Measurements from ENCODE around the gene BAG5.

BAG5 gene

DNA sequence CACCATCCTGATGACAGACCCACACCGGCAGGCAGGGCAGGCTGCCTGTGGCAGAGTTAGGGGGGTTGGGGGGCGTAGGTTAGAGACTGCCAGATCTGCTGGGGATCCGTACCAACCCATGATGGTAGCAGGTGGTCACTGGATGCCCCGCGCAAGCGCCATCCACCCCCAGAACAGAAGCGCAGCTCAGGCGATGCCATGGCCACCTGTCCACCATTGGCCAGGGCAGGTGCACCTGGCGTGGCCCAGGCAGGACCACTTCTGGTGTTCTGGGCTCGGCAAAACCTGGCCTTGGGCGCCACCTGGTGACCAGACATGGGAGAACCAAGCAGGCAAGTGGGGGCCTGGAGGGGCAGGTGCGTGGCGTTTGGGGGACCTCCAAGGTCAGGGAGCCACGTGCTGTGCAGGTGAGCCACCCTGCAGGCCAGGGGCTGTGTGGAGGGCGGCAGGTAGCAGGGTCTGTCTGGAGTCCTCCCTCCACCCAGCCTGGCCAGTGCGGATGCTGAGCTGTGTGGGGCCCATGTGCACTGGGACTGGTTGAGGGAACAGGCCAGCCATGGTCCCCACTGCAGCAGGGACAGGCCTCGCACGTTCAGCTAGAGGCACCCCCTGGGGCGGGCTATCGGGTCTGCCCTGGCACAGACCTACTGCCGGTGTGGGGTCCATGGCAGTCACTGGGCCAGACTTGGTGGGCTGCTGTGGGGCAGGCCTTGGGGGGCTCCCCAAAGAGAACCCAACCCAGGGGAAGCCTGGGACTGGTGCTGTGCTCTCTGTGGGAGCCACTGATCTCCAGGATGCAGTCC, 15.6 kb downstream of the BAG5 start:
- Histone ChIP-seq H3K4me2 (peak overlapping the region; percentile 40 to 98 (median 85); a peak in 19 of 22 replicates), H3K9me3 (replicated peaks in 1 of 11) (no peaks in the 10 kb centered on the region), H3K4me3 (no peak overlapping the region), H3K4me1 (peaks cover 77 to 100% (median 97%) of the 10 kb centered on the region in 10 experiments), H3K27me3 (peaks cover 0 to 13% (median 0%) of the 10 kb centered on the region in 11 experiments; a peak in 5 of 22 replicates), H3K9ac (no peak overlapping the region), H3K27ac (no peak overlapping the region), H3K36me3 (no peaks in the 10 kb centered on the region), H4K20me1 (peaks cover 35 to 100% (median 82%) of the 10 kb centered on the region in 11 experiments)
- TF ChIP-seq Cebpa-rat (IDR thresholded peaks at IDR 0.05), result no peak

DNA sequence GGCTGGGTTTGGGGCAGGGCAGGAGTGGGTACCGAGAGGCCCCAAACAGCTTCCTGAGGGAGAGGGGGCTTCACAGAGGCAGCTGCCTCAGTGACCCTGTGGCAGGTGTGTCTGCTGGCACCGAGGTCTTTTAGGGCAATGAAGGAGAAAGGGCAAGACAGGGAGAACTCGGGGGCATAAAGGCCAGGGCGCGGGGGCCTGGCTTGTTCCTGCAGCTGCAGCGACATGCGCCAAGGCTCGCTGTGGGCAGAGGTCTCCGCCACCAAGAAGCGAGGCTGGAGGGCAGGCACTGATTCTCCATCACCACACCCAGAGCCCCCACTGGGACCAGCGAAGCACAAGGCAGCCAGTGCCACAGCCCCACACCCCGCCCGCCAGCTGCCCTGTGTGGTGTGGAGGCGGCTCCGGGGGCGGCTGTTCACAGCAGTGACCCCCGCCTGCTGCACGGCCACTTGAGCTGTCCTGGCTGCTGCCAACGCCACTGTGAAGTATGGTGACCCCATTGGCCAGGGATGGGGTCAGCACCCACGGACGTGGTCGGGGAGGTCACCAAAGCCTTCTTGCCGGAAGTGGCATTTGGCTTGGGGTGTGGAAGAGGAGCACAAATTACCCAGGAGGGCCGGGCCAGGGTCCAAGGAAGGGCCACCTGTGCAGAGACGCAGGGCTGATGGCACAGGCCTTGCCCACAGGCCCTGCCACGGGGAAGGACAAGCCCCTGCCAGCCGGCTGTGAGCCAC, 16.4 kb downstream of the BAG5 start:
- Histone ChIP-seq H4K20me1 (peaks cover 29 to 100% (median 79%) of the 10 kb centered on the region in 11 experiments), H3K36me3 (no peaks in the 10 kb centered on the region), H3K9me3 (replicated peaks in 1 of 11) (no peaks in the 10 kb centered on the region), H3K4me1 (peaks cover 72 to 100% (median 97%) of the 10 kb centered on the region in 10 experiments), H3K4me3 (no peak overlapping the region), H3K27me3 (peaks cover 0 to 13% (median 0%) of the 10 kb centered on the region in 11 experiments; a peak in 5 of 22 replicates), H3K9ac (peak overlapping the region in 6 of 11 experiments; percentile 9 to 71 (median 36); a peak in 7 of 22 replicates), H3K27ac (peak overlapping the region in 1 of 11 experiments; percentile 22; a peak in 2 of 22 replicates), H3K4me2 (peak overlapping the region; percentile 40 to 98 (median 85); a peak in 21 of 22 replicates)
- TF ChIP-seq Cebpa-rat (IDR thresholded peaks at IDR 0.05), result no peak

GRCh38 chr14:103545219-103545914, 17.1 kb downstream of the BAG5 start:
- H3K4me1 ChIP-seq, result peaks cover 65 to 100% (median 97%) of the 10 kb centered on the region in 10 experiments
- no peaks in the 10 kb centered on the region for H3K36me3 ChIP-seq
- peaks cover 21 to 99% (median 76%) of the 10 kb centered on the region in 11 experiments for H4K20me1 ChIP-seq
- peak overlapping the region in 2 of 11 experiments; percentile 21 to 22; a peak in 2 of 22 replicates for H3K27ac ChIP-seq
- H3K27me3 ChIP-seq, result peaks cover 0 to 16% (median 0%) of the 10 kb centered on the region in 11 experiments; a peak in 5 of 22 replicates
- no peak overlapping the region for H3K4me3 ChIP-seq
- peak overlapping the region in 10 of 11 experiments; percentile 44 to 98 (median 86); a peak in 20 of 22 replicates for H3K4me2 ChIP-seq
- no peaks in the 10 kb centered on the region for H3K9me3 ChIP-seq (replicated peaks in 1 of 11)
- H3K9ac ChIP-seq, result peak overlapping the region in 7 of 11 experiments; percentile 9 to 71 (median 29); a peak in 8 of 22 replicates
- no peak for TF ChIP-seq Cebpa-rat (IDR thresholded peaks at IDR 0.05)

- Histone ChIP-seq H3K9me3 (replicated peaks in 1 of 11) (no peaks in the 10 kb centered on the region), H3K9ac (peak overlapping the region in 6 of 11 experiments; percentile 13 to 71 (median 30); a peak in 6 of 22 replicates), H3K27me3 (peaks cover 0 to 18% (median 0%) of the 10 kb centered on the region in 11 experiments; a peak in 5 of 22 replicates), H3K4me1 (peaks cover 57 to 100% (median 97%) of the 10 kb centered on the region in 10 experiments), H3K4me3 (no peak overlapping the region), H3K4me2 (peak overlapping the region; percentile 55 to 98 (median 85)), H3K27ac (peak overlapping the region in 3 of 11 experiments; percentile 21 to 22 (median 22); a peak in 2 of 22 replicates), H3K36me3 (no peaks in the 10 kb centered on the region), H4K20me1 (peaks cover 19 to 97% (median 68%) of the 10 kb centered on the region in 11 experiments; a peak in 21 of 22 replicates)
- no peak for TF ChIP-seq Cebpa-rat (IDR thresholded peaks at IDR 0.05)
Measured at GRCh38 chr14:103544388-103545218, 17.9 kb downstream of the BAG5 start.

- Histone ChIP-seq H3K9me3 (replicated peaks in 1 of 11) (no peaks in the 10 kb centered on the region), H3K4me3 (no peak overlapping the region), H3K9ac (peak overlapping the region in 9 of 11 experiments; percentile 13 to 71 (median 59); a peak in 12 of 22 replicates), H3K27ac (peak overlapping the region in 4 of 11 experiments; percentile 38 to 65 (median 56); a peak in 6 of 22 replicates), H3K27me3 (peaks cover 0 to 18% (median 0%) of the 10 kb centered on the region in 11 experiments; a peak in 5 of 22 replicates), H3K36me3 (no peaks in the 10 kb centered on the region), H3K4me2 (peak overlapping the region; percentile 55 to 98 (median 85)), H4K20me1 (peaks cover 15 to 97% (median 66%) of the 10 kb centered on the region in 11 experiments; a peak in 20 of 22 replicates), H3K4me1 (peaks cover 50 to 100% (median 96%) of the 10 kb centered on the region in 10 experiments)
- TF ChIP-seq Cebpa-rat (IDR thresholded peaks at IDR 0.05), result no peak
Measured at GRCh38 chr14:103543721-103544387, 18.6 kb downstream of the BAG5 start.

GRCh38 chr14:103543140-103543539, 19.3 kb downstream of the BAG5 start:
- Histone ChIP-seq H4K20me1 (peaks cover 15 to 97% (median 64%) of the 10 kb centered on the region in 11 experiments; a peak in 21 of 22 replicates), H3K9ac (peak overlapping the region in 10 of 11 experiments; percentile 11 to 71 (median 51); a peak in 14 of 22 replicates), H3K36me3 (no peaks in the 10 kb centered on the region), H3K4me3 (peak overlapping the region in 2 of 10 experiments; percentile 32 to 41; a peak in 4 of 20 replicates), H3K27me3 (peaks cover 0 to 18% (median 0%) of the 10 kb centered on the region in 11 experiments; a peak in 5 of 22 replicates), H3K4me1 (peaks cover 43 to 100% (median 96%) of the 10 kb centered on the region in 10 experiments), H3K9me3 (replicated peaks in 1 of 11) (no peaks in the 10 kb centered on the region), H3K4me2 (peak overlapping the region; percentile 55 to 98 (median 85)), H3K27ac (peak overlapping the region in 6 of 11 experiments; percentile 30 to 65 (median 56); a peak in 8 of 22 replicates)
- no peak for TF ChIP-seq Cebpa-rat (IDR thresholded peaks at IDR 0.05)
